ENCODE results near the gene RNF212B. TPM values are rescaled to one million over a fixed set of nuclear protein-coding genes. Genes with fewer than 3 reads are reported as not detected.

The RNF212B gene
- total and polyA plus RNA-seq, 10 of the 15 experiments (the other 5 are each of a cell fraction or from before 2014, with no cell fraction given) = not detected

DNA sequence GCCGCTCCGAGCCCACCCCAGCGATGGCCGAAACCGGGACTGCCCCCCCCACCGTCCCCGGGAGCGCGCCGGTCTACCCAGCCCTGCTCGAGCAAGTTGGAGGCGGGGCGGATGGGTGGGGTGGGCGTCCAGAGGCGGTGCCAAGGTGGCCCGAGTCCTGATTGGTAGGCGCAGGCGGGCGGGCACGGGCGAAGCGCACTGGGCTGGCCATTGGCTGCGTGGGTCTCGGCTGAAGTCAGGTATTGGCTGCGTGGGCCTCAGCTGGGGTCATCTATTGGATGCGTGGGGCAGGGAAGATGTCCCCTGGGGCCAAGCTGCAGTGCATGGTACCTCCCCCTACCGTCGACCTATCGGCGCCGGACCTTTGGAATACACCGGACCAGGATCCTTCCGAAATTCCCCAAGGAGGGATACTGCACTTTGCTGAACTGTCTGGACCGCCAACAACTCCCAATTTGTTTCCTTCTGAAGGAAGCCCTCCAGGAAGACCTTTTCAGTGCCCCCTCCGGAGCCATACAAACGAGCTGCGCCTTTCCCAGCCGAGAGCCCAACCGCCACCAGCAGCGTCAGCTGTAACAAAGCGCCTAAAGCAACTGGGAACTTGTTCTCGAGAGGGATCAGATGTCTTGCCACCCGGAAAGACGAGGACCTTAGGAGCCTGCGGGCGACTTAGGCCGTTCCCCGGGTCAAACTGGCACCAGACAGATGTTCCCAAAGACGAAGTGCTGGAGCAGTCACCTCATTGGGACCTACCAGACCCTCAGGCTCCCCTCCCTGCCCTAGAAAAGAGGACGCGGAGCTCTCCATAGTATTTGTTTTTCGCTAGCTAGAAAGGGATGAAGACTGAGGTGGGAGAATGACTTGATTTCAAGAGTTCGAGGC is 48.5 kb downstream of the RNF212B start, which contains the start of gene HOMEZ (continued):
- no peak for TF ChIP-seq POLR2AphosphoS5 (IDR thresholded peaks at IDR 0.05; ENCODE audit: low read length)
- TF ChIP-seq MYB (IDR thresholded peaks at IDR 0.05; ENCODE audit: borderline replicate concordance, low read depth, low read length) = no peak
- TF ChIP-seq IKZF2 (IDR thresholded peaks at IDR 0.05) = peak; percentile 95
- TF ChIP-seq CBX3 (IDR thresholded peaks at IDR 0.05; ENCODE audit: borderline replicate concordance, low read depth) = no peak
- no peak for TF ChIP-seq SUPT20H (IDR thresholded peaks at IDR 0.05; ENCODE audit: borderline replicate concordance, control insufficient read depth, low read depth, low read length)
- no peak for TF ChIP-seq MTA2 (IDR thresholded peaks at IDR 0.05; ENCODE audit: low read depth)
- no peak for TF ChIP-seq ZNF24 (IDR thresholded peaks at IDR 0.05)
- TF ChIP-seq CHD2 (IDR thresholded peaks at IDR 0.05; ENCODE audit: borderline replicate concordance, low read depth, low read length) = peak; percentile 96
- peak; percentile 63 for TF ChIP-seq KLF5 (IDR thresholded peaks at IDR 0.05; ENCODE audit: partially characterized antibody)
- TF ChIP-seq YY1 (IDR thresholded peaks at IDR 0.05; ENCODE audit: low read depth, low read length) = peak; percentile 8; the same call in 1 of the 2 replicates
- TF ChIP-seq SUZ12 (IDR thresholded peaks at IDR 0.05; ENCODE audit: unreplicated experiment) = no peak
- no peak for TF ChIP-seq CBX5 (IDR thresholded peaks at IDR 0.05; ENCODE audit: low read depth)
- no peak for TF ChIP-seq SMARCA5 (IDR thresholded peaks at IDR 0.05)
- peak; percentile 93 for TF ChIP-seq FOS (IDR thresholded peaks at IDR 0.05; ENCODE audit: borderline replicate concordance, extremely low read depth, insufficient read length)
- TF ChIP-seq, protein P1, sequence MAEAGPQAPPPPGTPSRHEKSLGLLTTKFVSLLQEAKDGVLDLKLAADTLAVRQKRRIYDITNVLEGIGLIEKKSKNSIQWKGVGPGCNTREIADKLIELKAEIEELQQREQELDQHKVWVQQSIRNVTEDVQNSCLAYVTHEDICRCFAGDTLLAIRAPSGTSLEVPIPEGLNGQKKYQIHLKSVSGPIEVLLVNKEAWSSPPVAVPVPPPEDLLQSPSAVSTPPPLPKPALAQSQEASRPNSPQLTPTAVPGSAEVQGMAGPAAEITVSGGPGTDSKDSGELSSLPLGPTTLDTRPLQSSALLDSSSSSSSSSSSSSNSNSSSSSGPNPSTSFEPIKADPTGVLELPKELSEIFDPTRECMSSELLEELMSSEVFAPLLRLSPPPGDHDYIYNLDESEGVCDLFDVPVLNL (IDR thresholded peaks at IDR 0.05; ENCODE audit: low read depth, low read length) = no peak
- peak; percentile 8; the same call in 1 of the 2 replicates for TF ChIP-seq PAX5 (IDR thresholded peaks at IDR 0.05; ENCODE audit: borderline replicate concordance, low read depth, low read length)
- no peak for TF ChIP-seq FOXM1 (IDR thresholded peaks at IDR 0.05; ENCODE audit: low read depth, low read length)
- no peak for TF ChIP-seq IRF4 (IDR thresholded peaks at IDR 0.05; ENCODE audit: low read depth, low read length)
- no peak for TF ChIP-seq WRNIP1 (IDR thresholded peaks at IDR 0.05; ENCODE audit: borderline replicate concordance, low read depth, low read length)
- TF ChIP-seq RFX5 (IDR thresholded peaks at IDR 0.05; ENCODE audit: low read depth, low read length) = peak; percentile 84
- TF ChIP-seq ATF7 (IDR thresholded peaks at IDR 0.05; ENCODE audit: low read depth) = no peak
- TF ChIP-seq CHD1 (IDR thresholded peaks at IDR 0.05; ENCODE audit: low read depth, low read length) = no peak
- TF ChIP-seq SMAD1 (IDR thresholded peaks at IDR 0.05; ENCODE audit: low read depth, partially characterized antibody) = no peak
- TF ChIP-seq YBX1 (IDR thresholded peaks at IDR 0.05) = no peak
- no peak for TF ChIP-seq HDAC2 (IDR thresholded peaks at IDR 0.05)
- TF ChIP-seq SP1 (IDR thresholded peaks at IDR 0.05; ENCODE audit: low read depth, low read length) = peak; percentile 99
- TF ChIP-seq, protein P2, sequence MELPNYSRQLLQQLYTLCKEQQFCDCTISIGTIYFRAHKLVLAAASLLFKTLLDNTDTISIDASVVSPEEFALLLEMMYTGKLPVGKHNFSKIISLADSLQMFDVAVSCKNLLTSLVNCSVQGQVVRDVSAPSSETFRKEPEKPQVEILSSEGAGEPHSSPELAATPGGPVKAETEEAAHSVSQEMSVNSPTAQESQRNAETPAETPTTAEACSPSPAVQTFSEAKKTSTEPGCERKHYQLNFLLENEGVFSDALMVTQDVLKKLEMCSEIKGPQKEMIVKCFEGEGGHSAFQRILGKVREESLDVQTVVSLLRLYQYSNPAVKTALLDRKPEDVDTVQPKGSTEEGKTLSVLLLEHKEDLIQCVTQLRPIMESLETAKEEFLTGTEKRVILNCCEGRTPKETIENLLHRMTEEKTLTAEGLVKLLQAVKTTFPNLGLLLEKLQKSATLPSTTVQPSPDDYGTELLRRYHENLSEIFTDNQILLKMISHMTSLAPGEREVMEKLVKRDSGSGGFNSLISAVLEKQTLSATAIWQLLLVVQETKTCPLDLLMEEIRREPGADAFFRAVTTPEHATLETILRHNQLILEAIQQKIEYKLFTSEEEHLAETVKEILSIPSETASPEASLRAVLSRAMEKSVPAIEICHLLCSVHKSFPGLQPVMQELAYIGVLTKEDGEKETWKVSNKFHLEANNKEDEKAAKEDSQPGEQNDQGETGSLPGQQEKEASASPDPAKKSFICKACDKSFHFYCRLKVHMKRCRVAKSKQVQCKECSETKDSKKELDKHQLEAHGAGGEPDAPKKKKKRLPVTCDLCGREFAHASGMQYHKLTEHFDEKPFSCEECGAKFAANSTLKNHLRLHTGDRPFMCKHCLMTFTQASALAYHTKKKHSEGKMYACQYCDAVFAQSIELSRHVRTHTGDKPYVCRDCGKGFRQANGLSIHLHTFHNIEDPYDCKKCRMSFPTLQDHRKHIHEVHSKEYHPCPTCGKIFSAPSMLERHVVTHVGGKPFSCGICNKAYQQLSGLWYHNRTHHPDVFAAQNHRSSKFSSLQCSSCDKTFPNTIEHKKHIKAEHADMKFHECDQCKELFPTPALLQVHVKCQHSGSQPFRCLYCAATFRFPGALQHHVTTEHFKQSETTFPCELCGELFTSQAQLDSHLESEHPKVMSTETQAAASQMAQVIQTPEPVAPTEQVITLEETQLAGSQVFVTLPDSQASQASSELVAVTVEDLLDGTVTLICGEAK (IDR thresholded peaks at IDR 0.05; ENCODE audit: borderline replicate concordance) = no peak
- peak; percentile 69; the same call in 1 of the 2 replicates for TF ChIP-seq TAF1 (IDR thresholded peaks at IDR 0.05; ENCODE audit: borderline replicate concordance, low read depth, low read length)
- no peak; the same call in 1 of the 2 replicates for TF ChIP-seq SMAD5 (IDR thresholded peaks at IDR 0.05; ENCODE audit: low read depth)

Measured in GM12878 (cell line).